ENCODE data around the gene BST1. TPM values are rescaled to one million over a fixed set of nuclear protein-coding genes. Genes with fewer than 3 reads are reported as not detected.
A peak's percentile ranks its signal among the peaks of the same experiment; 100 is the strongest.
"Not testable (repeated sequence)": the region's sequence is repeated elsewhere in the genome, so short reads cannot be mapped to it uniquely, and the experiment has no call there.

The BST1 gene
- total RNA-seq, 3 donors from 2014 or later, result 4.7 to 14.6 (median 6.9) TPM

DNA sequence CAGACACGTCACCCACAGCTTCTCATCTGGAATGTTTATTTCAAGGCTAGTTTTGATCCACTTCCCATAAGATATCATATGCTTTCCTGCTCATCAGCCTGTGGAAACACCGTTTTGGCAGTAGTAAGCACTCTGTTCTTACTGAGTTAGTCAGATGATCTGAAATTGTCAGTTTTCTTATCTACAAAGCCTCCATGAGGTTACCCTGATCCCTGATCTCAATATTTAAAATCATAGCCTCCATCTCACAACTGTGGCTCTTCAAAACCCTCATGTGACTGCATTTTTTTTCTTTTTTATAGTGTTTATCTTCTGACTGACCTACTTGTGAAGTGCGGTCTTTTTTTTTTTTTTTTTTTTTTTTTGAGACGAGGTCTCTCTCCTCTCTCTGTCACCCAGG is 22.7 kb downstream of the BST1 start:
- no peak for ATAC-seq
- intact Hi-C loops (cut with DNase I, micrococcal nuclease), result no loop called here

GRCh38 chr4:15729910-15730533 is 27.2 kb downstream of the BST1 start:
- TF ChIP-seq, protein P1, sequence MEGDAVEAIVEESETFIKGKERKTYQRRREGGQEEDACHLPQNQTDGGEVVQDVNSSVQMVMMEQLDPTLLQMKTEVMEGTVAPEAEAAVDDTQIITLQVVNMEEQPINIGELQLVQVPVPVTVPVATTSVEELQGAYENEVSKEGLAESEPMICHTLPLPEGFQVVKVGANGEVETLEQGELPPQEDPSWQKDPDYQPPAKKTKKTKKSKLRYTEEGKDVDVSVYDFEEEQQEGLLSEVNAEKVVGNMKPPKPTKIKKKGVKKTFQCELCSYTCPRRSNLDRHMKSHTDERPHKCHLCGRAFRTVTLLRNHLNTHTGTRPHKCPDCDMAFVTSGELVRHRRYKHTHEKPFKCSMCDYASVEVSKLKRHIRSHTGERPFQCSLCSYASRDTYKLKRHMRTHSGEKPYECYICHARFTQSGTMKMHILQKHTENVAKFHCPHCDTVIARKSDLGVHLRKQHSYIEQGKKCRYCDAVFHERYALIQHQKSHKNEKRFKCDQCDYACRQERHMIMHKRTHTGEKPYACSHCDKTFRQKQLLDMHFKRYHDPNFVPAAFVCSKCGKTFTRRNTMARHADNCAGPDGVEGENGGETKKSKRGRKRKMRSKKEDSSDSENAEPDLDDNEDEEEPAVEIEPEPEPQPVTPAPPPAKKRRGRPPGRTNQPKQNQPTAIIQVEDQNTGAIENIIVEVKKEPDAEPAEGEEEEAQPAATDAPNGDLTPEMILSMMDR (IDR thresholded peaks at IDR 0.05), result peak; percentile 66
- intact Hi-C loops (cut with DNase I, micrococcal nuclease), result no loop called here
- H3K4me1 ChIP-seq (ENCODE audit: low read depth), result peaks cover 4% of the 10 kb centered on the region
- ATAC-seq, result peak; percentile 69
- no peaks in the 10 kb centered on the region for H3K36me3 ChIP-seq (ENCODE audit: low read depth)
- DNase-seq, result peak in 1 of 3 donors; percentile 33
- H3K9me3 ChIP-seq, result no peaks in the 10 kb centered on the region
- H3K4me3 ChIP-seq, result no peak overlapping the region

More for the DNA sequence above, 22.7 kb downstream of the BST1 start:
- no peaks in the 10 kb centered on the region for H3K36me3 ChIP-seq (ENCODE audit: low read depth)
- no peak overlapping the region for H3K4me3 ChIP-seq
- TF ChIP-seq, protein P1 (IDR thresholded peaks at IDR 0.05), result no peak
- H3K4me1 ChIP-seq (ENCODE audit: low read depth), result peaks cover 4% of the 10 kb centered on the region
- no peak for DNase-seq
- H3K9me3 ChIP-seq, result no peaks in the 10 kb centered on the region

DNA sequence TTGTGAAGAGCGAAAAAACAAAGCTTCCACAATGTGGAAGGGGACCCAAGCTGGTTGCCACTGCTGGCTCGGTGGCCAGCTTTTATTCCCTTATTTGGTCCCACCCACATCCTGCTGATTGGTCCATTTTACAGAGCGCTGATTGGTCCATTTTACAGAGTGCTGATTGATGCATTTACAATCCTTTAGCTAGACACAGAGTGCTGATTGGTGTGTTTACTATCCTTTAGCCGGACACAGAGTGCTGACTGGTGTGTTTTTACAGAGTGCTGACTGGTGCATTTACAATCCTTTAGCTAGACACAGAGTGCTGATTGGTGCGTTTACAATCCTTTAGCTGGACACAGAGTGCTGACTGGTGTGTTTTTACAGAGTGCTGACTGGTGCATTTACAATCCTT is 30.2 kb downstream of the BST1 start:
- H3K9me3 ChIP-seq; H3K4me3 ChIP-seq; H3K4me1 ChIP-seq (ENCODE audit: low read depth); H3K36me3 ChIP-seq (ENCODE audit: low read depth); DNase-seq; ATAC-seq; intact Hi-C loops (cut with DNase I, micrococcal nuclease): not testable (repeated sequence)

DNA sequence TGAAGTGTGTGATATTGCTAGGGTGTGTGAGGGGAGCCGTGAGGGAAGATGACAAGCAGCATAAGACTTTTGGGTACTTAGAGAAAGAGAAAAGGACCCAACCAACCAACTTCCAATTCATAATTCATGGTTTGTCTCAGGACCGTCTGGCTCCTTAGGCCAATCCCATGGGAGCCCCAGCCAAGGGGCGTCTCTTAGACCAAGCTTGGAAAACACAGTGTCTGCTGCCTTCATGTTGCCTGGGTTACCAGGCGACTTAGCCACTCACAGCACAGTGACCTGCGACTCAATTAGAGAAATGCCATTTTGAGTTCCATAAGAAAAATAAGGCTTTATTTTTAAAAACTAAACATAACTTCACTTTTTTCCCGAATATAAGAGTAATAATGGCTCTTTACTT is 32.7 kb downstream of the BST1 start:
- intact Hi-C loops (cut with DNase I, micrococcal nuclease), result no loop called here
- H3K4me3 ChIP-seq, result no peak overlapping the region
- TF ChIP-seq, protein P1 (IDR thresholded peaks at IDR 0.05), result no peak

GRCh38 chr4:15736514-15737050 is 33.7 kb downstream of the BST1 start:
- Histone ChIP-seq H3K4me1 (ENCODE audit: low read depth) (no peaks in the 10 kb centered on the region), H3K4me3 (no peak overlapping the region), H3K36me3 (ENCODE audit: low read depth) (no peaks in the 10 kb centered on the region), H3K9me3 (peaks cover 3% of the 10 kb centered on the region)
- TF ChIP-seq, protein P1 (IDR thresholded peaks at IDR 0.05), result no peak
- ATAC-seq (no peak), DNase-seq (no peak)
- intact Hi-C loops (cut with DNase I, micrococcal nuclease), result no loop called here

More for the DNA sequence above, 32.7 kb downstream of the BST1 start:
- no peaks in the 10 kb centered on the region for H3K9me3 ChIP-seq
- no peak for ATAC-seq
- no peak for DNase-seq
- H3K36me3 ChIP-seq (ENCODE audit: low read depth), result no peaks in the 10 kb centered on the region
- H3K4me1 ChIP-seq (ENCODE audit: low read depth), result no peaks in the 10 kb centered on the region

- intact Hi-C loops (cut with DNase I, micrococcal nuclease), result no loop called here
- H3K4me1 ChIP-seq (ENCODE audit: low read depth), result no peaks in the 10 kb centered on the region
- ATAC-seq (no peak), DNase-seq (no peak)
- peaks cover 6% of the 10 kb centered on the region for H3K9me3 ChIP-seq
- H3K36me3 ChIP-seq (ENCODE audit: low read depth), result no peaks in the 10 kb centered on the region
- no peak overlapping the region for H3K4me3 ChIP-seq
- TF ChIP-seq, protein P1 (IDR thresholded peaks at IDR 0.05), result no peak
Measured at GRCh38 chr4:15737255-15737654, 34.4 kb downstream of the BST1 start.

Measured in mucosa of descending colon (tissue), 3 donors.